ENCODE data around the gene USP11. TPM values are rescaled to one million over a fixed set of nuclear protein-coding genes. Genes with fewer than 3 reads are reported as not detected.

Gene USP11
- total and polyA plus RNA-seq, 2 of the 4 experiments (the other 2 are of a cell fraction): 33.5 to 59.7 TPM

DNA sequence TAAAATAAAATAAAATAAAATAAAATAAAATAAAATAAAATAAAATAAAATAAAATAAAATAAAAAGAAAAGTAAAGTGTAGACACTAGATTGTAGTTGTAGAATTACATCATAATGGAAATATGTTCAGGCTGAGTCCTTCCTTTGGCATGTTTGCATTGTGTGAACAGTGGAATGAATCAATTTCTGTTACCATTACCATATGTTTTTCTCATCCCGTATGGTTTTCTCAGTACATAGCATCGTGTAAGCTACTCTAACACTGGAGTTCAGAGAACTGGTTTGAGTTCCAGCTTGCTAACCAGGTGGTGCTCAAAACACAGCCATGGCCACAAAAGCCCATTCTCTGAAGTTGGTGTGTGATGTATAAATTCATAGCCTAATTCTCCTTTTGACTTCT lies 45.9 kb downstream of the USP11 start:
- Histone ChIP-seq H4K91ac (ENCODE audit: insufficient read depth, low read depth, low read length) (no peak overlapping the region), H3K9me1 (ENCODE audit: insufficient read depth, low read length) (peaks cover 3% of the 10 kb centered on the region; the same call in 1 of the 2 replicates), H2BK5ac (ENCODE audit: low read depth, low read length, poor library complexity, severe bottlenecking) (no peak overlapping the region), H2AK9ac (replicated peaks; ENCODE audit: low read depth, low read length, poor library complexity) (peak overlapping the region; percentile 61), H3K23ac (ENCODE audit: low read depth, low read length) (0 out of 2 replicates have a peak overlapping the region, but pooled peaks have one; percentile 15), H4K8ac (ENCODE audit: low read depth in 2 of 2, low read length in 2 of 2) (peak overlapping the region in 1 of 2 experiments; percentile 35; a peak in 2 of 4 replicates), H3K27ac (ENCODE audit: insufficient read depth, low read length) (no peak overlapping the region), H4K5ac (ENCODE audit: low read depth, low read length) (no peak overlapping the region), H3K27me3 (ENCODE audit: control insufficient read depth, insufficient read depth, low read length) (peaks cover 7% of the 10 kb centered on the region), H3K4me1 (ENCODE audit: control insufficient read depth, insufficient read depth, low read length) (peaks cover 2% of the 10 kb centered on the region; the same call in 1 of the 2 replicates), H3K14ac (replicated peaks; ENCODE audit: low read depth, low read length) (0 out of 2 replicates have a peak overlapping the region, but pooled peaks have one; percentile 29), H3K4ac (ENCODE audit: low read depth, low read length) (peak overlapping the region; percentile 52; the same call in 1 of the 2 replicates), H3K4me2 (ENCODE audit: low read depth, low read length) (no peak overlapping the region), H2BK120ac (ENCODE audit: low read depth, low read length) (no peak overlapping the region), H2BK15ac (ENCODE audit: low read depth, low read length) (no peak overlapping the region), H3K9me3 (ENCODE audit: control insufficient read depth, insufficient read depth, low read length) (no peaks in the 10 kb centered on the region), H3K9ac (ENCODE audit: low read depth, low read length) (no peak overlapping the region), H2BK20ac (ENCODE audit: low read depth, low read length) (peak overlapping the region; percentile 62; the same call in 1 of the 2 replicates), H3K56ac (ENCODE audit: extremely low read depth, insufficient read depth, low read length) (no peak overlapping the region), H3K4me3 (ENCODE audit: insufficient read depth, low read depth, low read length) (no peak overlapping the region), H3K36me3 (ENCODE audit: control insufficient read depth, insufficient read depth, low read length) (no peaks in the 10 kb centered on the region), H4K20me1 (ENCODE audit: insufficient read depth, low read length) (no peaks in the 10 kb centered on the region), H2AK5ac (ENCODE audit: low read depth, low read length) (peak overlapping the region; percentile 61; the same call in 1 of the 2 replicates), H2AFZ (replicated peaks; ENCODE audit: low read length, poor library complexity) (peak overlapping the region; percentile 76), H3K79me1 (ENCODE audit: low read depth in 1 of 2, low read length in 2 of 2) (no peaks in the 10 kb centered on the region), H3K18ac (ENCODE audit: low read depth, low read length) (no peak overlapping the region)
- intact Hi-C loops (cut with micrococcal nuclease): no loop called here
- CTCF ChIA-PET: no interaction called here
- POLR2A ChIA-PET (ENCODE audit: unreplicated experiment): no interaction called here
- TF ChIP-seq CEBPB (IDR thresholded peaks at IDR 0.05; ENCODE audit: low read depth, low read length) (peak; percentile 33; the same call in 1 of the 2 replicates), RAD21 (IDR thresholded peaks at IDR 0.05; ENCODE audit: low read length) (no peak)
- no TSS peak for BruUV-seq (replicated peaks)
- DNase-seq (peak; percentile 78), ATAC-seq (ENCODE audit: low read depth) (peak; percentile 71)
- in situ Hi-C loops (cut with MboI; ENCODE audit: low sequenced_read_pairs): no loop called here
- WGBS, 2 experiments (ENCODE audit: extremely low coverage in 2 of 2, insufficient read length in 1 of 2): no CpG with 5 or more reads among the region's 2 CpGs
- dilution Hi-C loops (cut with HindIII; ENCODE audit: low sequenced_read_pairs, unreplicated experiment): no loop called here

All from IMR-90 (cell line).